ENCODE data around the gene CPSF4L.

DNA sequence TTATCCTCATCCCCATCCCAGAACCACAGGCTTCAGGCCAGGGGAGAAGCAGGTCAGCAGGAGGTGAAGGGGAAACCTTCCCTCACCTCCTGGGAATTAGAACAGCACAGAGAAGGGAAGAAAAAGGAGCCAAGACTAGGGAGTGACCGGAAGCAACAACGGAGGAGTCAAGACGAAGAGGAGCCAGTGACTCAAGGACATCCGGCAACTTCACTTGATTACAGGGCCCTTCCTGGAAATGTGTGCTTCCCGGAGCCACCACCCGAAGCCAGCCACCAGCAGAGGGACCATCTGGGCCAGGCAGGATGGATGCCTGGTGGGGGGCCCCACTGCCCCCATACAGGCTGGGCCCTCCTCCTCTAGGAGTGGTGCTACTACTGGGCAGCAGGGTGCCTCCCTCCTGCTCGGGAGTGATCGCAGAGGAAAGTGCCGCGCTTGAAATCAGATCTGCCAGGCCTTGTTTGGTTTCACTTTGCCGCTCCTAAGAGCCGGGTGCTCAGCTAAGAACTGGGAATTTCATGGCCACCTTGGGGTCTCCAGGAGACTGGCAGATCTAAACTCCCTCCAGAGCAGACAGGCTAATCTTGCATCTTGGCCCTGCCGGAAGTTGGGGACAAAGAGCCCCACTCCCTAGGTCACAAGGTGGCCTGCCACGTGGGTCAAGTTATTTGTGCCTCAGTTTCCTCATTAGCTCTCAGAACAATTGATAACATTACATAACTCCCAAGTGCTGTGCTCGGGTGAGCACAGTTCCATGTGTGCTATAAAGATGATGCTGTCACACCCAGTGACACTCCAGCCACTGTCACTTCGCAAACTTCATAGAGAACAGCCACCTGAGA is 43.5 kb upstream of the CPSF4L start:
- TF ChIP-seq, protein P1, sequence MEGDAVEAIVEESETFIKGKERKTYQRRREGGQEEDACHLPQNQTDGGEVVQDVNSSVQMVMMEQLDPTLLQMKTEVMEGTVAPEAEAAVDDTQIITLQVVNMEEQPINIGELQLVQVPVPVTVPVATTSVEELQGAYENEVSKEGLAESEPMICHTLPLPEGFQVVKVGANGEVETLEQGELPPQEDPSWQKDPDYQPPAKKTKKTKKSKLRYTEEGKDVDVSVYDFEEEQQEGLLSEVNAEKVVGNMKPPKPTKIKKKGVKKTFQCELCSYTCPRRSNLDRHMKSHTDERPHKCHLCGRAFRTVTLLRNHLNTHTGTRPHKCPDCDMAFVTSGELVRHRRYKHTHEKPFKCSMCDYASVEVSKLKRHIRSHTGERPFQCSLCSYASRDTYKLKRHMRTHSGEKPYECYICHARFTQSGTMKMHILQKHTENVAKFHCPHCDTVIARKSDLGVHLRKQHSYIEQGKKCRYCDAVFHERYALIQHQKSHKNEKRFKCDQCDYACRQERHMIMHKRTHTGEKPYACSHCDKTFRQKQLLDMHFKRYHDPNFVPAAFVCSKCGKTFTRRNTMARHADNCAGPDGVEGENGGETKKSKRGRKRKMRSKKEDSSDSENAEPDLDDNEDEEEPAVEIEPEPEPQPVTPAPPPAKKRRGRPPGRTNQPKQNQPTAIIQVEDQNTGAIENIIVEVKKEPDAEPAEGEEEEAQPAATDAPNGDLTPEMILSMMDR (IDR thresholded peaks at IDR 0.05; ENCODE audit: low read depth, low read length) = no peak
- TF ChIP-seq EZH2phosphoT487 (IDR thresholded peaks at IDR 0.05; ENCODE audit: low read depth) = no peak

Data from OCI-LY3 (cell line).